ENCODE measurements around the gene ZBED4.

DNA sequence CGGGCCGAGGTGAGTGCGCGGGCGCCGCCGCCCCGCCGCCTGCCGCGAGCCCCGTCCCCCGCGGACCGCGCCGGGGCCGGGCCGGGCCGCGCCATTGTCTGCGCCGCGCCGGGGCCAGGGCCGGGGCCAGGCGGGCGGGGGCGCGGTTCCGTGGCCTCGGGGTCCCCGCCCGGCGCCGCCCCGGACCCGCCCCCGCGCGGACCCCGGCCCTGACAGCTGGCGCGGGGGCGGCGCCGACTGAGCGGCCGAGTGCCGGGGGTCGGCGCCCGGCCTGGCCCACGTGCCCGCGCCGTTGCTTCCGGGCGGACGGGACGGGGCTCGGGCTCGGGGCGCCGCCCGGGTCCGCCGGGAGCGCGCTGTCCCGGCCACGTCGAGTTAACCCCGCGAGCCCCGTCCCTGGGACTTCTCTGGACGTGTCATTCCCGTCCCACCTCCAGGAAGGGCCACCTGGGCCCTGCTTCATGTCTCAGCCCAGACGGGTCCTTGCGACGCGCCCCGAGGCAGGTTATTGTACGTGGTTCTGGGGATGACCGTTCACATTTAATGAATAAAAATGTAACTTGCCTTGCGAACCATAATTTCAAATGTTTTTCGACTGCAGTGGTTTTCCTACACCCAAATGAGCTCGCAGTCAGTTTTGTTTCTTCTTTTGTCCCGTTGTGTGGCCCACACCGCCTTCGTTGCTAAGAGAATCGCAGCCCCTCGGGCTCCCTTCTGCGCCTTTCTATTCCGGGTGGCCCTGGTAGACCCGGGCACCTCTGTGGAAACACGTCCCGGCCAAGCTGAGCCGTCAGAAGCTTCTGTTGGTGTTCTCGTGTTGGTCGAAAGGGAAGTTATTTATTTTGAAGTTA lies 562 bp downstream of the ZBED4 start:
- TF ChIP-seq, protein P1, sequence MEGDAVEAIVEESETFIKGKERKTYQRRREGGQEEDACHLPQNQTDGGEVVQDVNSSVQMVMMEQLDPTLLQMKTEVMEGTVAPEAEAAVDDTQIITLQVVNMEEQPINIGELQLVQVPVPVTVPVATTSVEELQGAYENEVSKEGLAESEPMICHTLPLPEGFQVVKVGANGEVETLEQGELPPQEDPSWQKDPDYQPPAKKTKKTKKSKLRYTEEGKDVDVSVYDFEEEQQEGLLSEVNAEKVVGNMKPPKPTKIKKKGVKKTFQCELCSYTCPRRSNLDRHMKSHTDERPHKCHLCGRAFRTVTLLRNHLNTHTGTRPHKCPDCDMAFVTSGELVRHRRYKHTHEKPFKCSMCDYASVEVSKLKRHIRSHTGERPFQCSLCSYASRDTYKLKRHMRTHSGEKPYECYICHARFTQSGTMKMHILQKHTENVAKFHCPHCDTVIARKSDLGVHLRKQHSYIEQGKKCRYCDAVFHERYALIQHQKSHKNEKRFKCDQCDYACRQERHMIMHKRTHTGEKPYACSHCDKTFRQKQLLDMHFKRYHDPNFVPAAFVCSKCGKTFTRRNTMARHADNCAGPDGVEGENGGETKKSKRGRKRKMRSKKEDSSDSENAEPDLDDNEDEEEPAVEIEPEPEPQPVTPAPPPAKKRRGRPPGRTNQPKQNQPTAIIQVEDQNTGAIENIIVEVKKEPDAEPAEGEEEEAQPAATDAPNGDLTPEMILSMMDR (conservative IDR thresholded peaks at IDR 0.05; ENCODE audit: low read depth, low read length), result no peak
- TF ChIP-seq EZH2 (IDR thresholded peaks at IDR 0.05; ENCODE audit: borderline replicate concordance, low read depth, low read length, poor library complexity, severe bottlenecking), result no peak

Data from A673 (cell line).